DND-41 (cell line): Measurements from ENCODE around the gene SHOC2.

Experiments used
- ATAC-seq: fragments of 200-7000 bp; cut with Tn5 transposase; 3 replicates; pipeline ENCODE4 v1.9.1; 2021; ENCODE audit warnings: low read depth; ENCODE audit not compliant: insufficient read depth
- DNase-seq: peaks from one replicate; pipeline ENCODE4 v3.0.0-alpha.2; 2020
- H2AFZ ChIP-seq: 2 replicates; pipeline ENCODE4 v1.6.0; 2012; ENCODE audit warnings: low read depth, low read length
- H3K27ac ChIP-seq: 2 replicates; pipeline ENCODE4 v1.5.1; 2012; ENCODE audit warnings: low read length, inconsistent platforms
- H3K27me3 ChIP-seq: fragments of 200-600 bp; sonication (generic); 2 replicates; pipeline ENCODE4 v1.6.0; 2012; ENCODE audit warnings: low read length, mild to moderate bottlenecking, inconsistent platforms; ENCODE audit not compliant: insufficient read depth, poor library complexity
- H3K36me3 ChIP-seq: 2 replicates; pipeline ENCODE4 v1.5.1; 2012; ENCODE audit warnings: low read length, inconsistent platforms; ENCODE audit not compliant: insufficient read depth
- H3K4me1 ChIP-seq: 2 replicates; pipeline ENCODE4 v1.5.1; 2012; ENCODE audit warnings: mild to moderate bottlenecking, low read length; ENCODE audit not compliant: insufficient read depth
- H3K4me2 ChIP-seq: 2 replicates; pipeline ENCODE4 v1.6.0; 2012; ENCODE audit warnings: mild to moderate bottlenecking, moderate library complexity, low read length, inconsistent platforms; ENCODE audit not compliant: insufficient read depth
- H3K4me3 ChIP-seq, 2 experiments: fragments of 200-600 bp in 1 of 2; shearing (Covaris generic) in 1 of 2; 2 replicates each; pipeline ENCODE4 v1.5.1; 2012 to 2016; ENCODE audit warnings: inconsistent platforms in 2 of 2, low read length in 2 of 2, mild to moderate bottlenecking in 2 of 2, low read depth in 1 of 2, moderate library complexity in 1 of 2
- H3K79me2 ChIP-seq: 2 replicates; pipeline ENCODE4 v1.6.0; 2012; ENCODE audit warnings: low read length, inconsistent platforms; ENCODE audit not compliant: insufficient read depth
- H3K9ac ChIP-seq: 2 replicates; pipeline ENCODE4 v1.6.0; 2012; ENCODE audit warnings: low read depth, mild to moderate bottlenecking, inconsistent platforms, low read length, moderate library complexity
- H3K9me3 ChIP-seq: 2 replicates; pipeline ENCODE4 v1.5.1; 2012; ENCODE audit warnings: low read length, moderate library complexity, mild to moderate bottlenecking, inconsistent platforms; ENCODE audit not compliant: insufficient read depth, severe bottlenecking
- H4K20me1 ChIP-seq: 2 replicates; pipeline ENCODE4 v1.6.0; 2012; ENCODE audit warnings: low read length; ENCODE audit not compliant: insufficient read depth
- EZH2 ChIP-seq: IDR thresholded peaks from 3 replicates; pipeline ENCODE4 v1.6.1; 2012; ENCODE audit warnings: borderline replicate concordance, low read depth, mild to moderate bottlenecking, moderate library complexity, low read length, inconsistent platforms; ENCODE audit not compliant: severe bottlenecking
- TF ChIP-seq, protein P1 (sequence below): IDR thresholded peaks from 2 replicates; pipeline ENCODE4 v1.5.1; 2012; ENCODE audit warnings: borderline replicate concordance, low read length, moderate library complexity, mild to moderate bottlenecking; ENCODE audit not compliant: poor library complexity, severe bottlenecking; ENCODE audit errors: extremely low read depth

The SHOC2 gene

DNA sequence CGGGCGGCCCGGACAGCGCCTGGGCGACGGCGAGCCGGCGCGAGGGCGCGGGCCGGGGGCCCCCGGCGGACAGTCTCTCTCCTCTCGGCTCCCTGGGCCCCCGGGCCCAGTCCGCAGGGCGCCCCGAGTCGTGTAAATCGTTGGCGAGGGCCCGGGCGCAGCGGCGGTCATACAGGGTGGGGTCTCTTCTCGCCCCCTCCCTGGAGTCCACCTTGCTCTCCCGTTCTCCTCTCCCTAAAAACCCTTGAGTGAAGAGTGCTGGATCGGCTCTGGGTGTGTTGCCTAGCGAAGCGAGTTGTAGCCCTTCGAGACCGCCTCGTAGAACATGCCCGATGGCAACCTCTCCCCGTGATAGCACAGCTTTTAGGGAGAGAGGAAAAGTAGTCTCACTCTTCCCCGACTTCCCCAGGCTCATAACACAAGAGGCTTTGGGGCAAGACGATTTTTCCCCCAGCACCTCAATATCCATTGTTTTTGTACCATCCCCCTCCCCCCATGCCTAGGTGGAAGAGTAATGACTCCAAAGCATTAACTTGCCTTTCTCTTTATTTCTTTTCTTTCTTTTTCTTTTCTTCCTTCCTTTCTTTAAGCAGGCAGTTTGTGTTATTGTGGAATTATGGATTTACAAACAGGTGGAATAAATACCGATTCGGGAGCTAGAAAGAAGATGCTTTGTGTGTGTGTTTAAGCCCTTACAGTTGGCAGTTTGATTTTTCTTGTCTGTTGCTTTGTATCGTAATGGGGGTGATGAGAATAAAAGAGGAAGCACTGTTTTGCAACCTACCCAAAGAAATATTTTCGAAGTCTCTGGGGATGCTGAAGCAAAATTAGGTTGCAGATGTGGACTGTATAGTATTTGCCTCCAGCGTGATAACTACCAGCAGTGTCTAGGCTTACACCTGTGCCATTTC is 822 bp downstream of the SHOC2 start:
- peak overlapping the region; percentile 82 for H3K27ac ChIP-seq
- H3K4me1 ChIP-seq = peaks cover 29% of the 10 kb centered on the region
- H3K79me2 ChIP-seq = peaks cover 69% of the 10 kb centered on the region
- ATAC-seq (no peak), DNase-seq (peak; percentile 32)
- H3K4me2 ChIP-seq = peak overlapping the region; percentile 65
- peak overlapping the region; percentile 62 for H2AFZ ChIP-seq
- H3K36me3 ChIP-seq = no peaks in the 10 kb centered on the region
- H3K9ac ChIP-seq = peak overlapping the region; percentile 69
- H3K4me3 ChIP-seq = peak overlapping the region; percentile 55 to 74; a peak in 3 of 4 replicates
- peaks cover 23% of the 10 kb centered on the region for H4K20me1 ChIP-seq
- TF ChIP-seq, protein P1, sequence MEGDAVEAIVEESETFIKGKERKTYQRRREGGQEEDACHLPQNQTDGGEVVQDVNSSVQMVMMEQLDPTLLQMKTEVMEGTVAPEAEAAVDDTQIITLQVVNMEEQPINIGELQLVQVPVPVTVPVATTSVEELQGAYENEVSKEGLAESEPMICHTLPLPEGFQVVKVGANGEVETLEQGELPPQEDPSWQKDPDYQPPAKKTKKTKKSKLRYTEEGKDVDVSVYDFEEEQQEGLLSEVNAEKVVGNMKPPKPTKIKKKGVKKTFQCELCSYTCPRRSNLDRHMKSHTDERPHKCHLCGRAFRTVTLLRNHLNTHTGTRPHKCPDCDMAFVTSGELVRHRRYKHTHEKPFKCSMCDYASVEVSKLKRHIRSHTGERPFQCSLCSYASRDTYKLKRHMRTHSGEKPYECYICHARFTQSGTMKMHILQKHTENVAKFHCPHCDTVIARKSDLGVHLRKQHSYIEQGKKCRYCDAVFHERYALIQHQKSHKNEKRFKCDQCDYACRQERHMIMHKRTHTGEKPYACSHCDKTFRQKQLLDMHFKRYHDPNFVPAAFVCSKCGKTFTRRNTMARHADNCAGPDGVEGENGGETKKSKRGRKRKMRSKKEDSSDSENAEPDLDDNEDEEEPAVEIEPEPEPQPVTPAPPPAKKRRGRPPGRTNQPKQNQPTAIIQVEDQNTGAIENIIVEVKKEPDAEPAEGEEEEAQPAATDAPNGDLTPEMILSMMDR = no peak
- TF ChIP-seq EZH2 = no peak
- no peaks in the 10 kb centered on the region for H3K9me3 ChIP-seq
- H3K27me3 ChIP-seq = no peaks in the 10 kb centered on the region

DNA sequence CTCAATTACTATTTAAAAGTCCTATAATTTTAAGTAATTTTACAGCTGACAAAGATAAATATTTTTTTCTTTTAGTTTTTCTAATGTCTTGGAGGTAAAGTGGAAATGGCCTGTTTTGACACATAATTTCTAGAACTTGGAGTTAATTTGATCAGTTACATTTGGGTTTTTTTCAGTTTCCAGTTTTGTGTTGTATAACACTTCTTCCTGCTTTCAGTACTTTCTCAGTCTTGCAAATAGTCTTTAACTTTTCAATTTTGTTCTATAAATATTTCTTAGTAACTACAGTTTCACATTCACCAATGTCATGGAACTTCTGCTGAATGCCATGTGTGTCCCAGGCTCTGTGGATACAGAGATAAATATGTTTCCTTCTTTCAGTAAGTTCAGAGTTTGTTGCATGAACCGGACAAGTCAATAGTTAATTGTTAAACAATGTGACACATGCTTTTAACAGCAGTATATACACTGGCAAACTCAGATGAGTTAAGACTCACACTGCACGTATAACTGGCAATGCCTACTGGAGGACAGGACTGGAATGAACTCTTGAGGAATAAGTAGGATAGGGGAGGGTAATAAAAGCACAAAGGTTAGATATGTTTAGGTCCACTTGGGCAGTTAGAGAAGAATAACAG is 4.6 kb downstream of the SHOC2 start:
- DNase-seq = no peak
- Histone ChIP-seq H2AFZ (no peak overlapping the region), H3K27ac (no peak overlapping the region), H3K4me2 (0 out of 2 replicates have a peak overlapping the region, but pooled peaks have one; percentile 12), H4K20me1 (peaks cover 44% of the 10 kb centered on the region), H3K9ac (no peak overlapping the region), H3K9me3 (no peaks in the 10 kb centered on the region), H3K36me3 (no peaks in the 10 kb centered on the region), H3K4me3 (no peak overlapping the region), H3K79me2 (peaks cover 96% of the 10 kb centered on the region), H3K4me1 (peaks cover 16% of the 10 kb centered on the region), H3K27me3 (no peaks in the 10 kb centered on the region)
- no peak for ATAC-seq
- TF ChIP-seq, protein P1 = no peak
- no peak for TF ChIP-seq EZH2

DNA sequence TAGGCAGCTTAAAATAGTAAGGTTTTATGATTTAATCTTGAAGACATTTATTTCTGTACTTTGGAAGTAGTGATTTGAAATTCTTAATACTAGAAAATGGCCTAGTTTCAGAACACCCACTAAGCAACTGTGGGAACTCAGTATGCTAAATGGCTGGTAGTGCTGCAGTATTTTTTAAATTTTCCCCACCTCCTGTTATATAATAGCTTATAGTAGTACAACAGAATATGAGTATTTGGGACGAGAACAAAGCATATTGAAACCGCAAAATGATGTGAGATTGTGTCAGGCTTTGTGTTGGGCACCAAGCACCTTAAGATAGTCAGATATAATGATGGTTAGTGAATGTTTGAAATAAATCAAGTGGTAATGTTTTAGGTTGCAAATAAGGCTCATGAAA is 8.1 kb downstream of the SHOC2 start:
- TF ChIP-seq EZH2 = no peak
- TF ChIP-seq, protein P1 = no peak
- H3K79me2 ChIP-seq = peaks cover 100% of the 10 kb centered on the region
- no peak overlapping the region for H3K27ac ChIP-seq
- H3K4me2 ChIP-seq = no peak overlapping the region
- ATAC-seq (no peak), DNase-seq (no peak)
- no peak overlapping the region for H3K4me3 ChIP-seq
- H2AFZ ChIP-seq = no peak overlapping the region
- H4K20me1 ChIP-seq = peaks cover 54% of the 10 kb centered on the region
- H3K27me3 ChIP-seq = no peaks in the 10 kb centered on the region
- H3K9me3 ChIP-seq = no peaks in the 10 kb centered on the region
- no peaks in the 10 kb centered on the region for H3K36me3 ChIP-seq
- no peak overlapping the region for H3K9ac ChIP-seq
- no peaks in the 10 kb centered on the region; the same call in 1 of the 2 replicates for H3K4me1 ChIP-seq
